H9 (cell line): ENCODE measurements around the gene FXYD6. TPM values are rescaled to one million over a fixed set of nuclear protein-coding genes. Genes with fewer than 3 reads are reported as not detected.

ENCODE experiments used
- DNase-seq: peaks from one replicate; pipeline ENCODE4 v3.0.0-alpha.2; 2017
- H2AFZ ChIP-seq: one replicate; pipeline ENCODE4 v1.6.1; 2013; ENCODE audit warnings: mild to moderate bottlenecking, low read length, control low read depth, moderate library complexity
- H2AK5ac ChIP-seq: 2 replicates; pipeline ENCODE4 v1.6.1; 2013; ENCODE audit warnings: low read length, control low read depth, mixed read lengths; ENCODE audit not compliant: insufficient read length
- H2BK120ac ChIP-seq: one replicate; pipeline ENCODE4 v1.6.1; 2013; ENCODE audit warnings: low read depth, mild to moderate bottlenecking, low read length, control low read depth, inconsistent platforms; ENCODE audit not compliant: poor library complexity, severe bottlenecking
- H2BK12ac ChIP-seq: 2 replicates; pipeline ENCODE4 v1.6.1; 2013; ENCODE audit warnings: low read length, control low read depth, mixed read lengths, low read depth; ENCODE audit not compliant: insufficient read length
- H2BK15ac ChIP-seq: 2 replicates; pipeline ENCODE4 v1.6.1; 2013; ENCODE audit warnings: low read depth, low read length, control low read depth
- H2BK20ac ChIP-seq: one replicate; pipeline ENCODE4 v1.6.1; 2013; ENCODE audit warnings: low read depth, mild to moderate bottlenecking, low read length, control low read depth, inconsistent platforms; ENCODE audit not compliant: poor library complexity, severe bottlenecking
- H2BK5ac ChIP-seq: 2 replicates; pipeline ENCODE4 v1.6.1; 2013; ENCODE audit warnings: low read length, control low read depth, mixed read lengths; ENCODE audit not compliant: insufficient read length
- H3K14ac ChIP-seq: 2 replicates; pipeline ENCODE4 v1.6.1; 2013; ENCODE audit warnings: low read length, control low read depth; ENCODE audit not compliant: insufficient read depth
- H3K18ac ChIP-seq: 2 replicates; pipeline ENCODE4 v1.6.1; 2013; ENCODE audit warnings: low read depth, mild to moderate bottlenecking, mixed read lengths, low read length, control low read depth; ENCODE audit not compliant: insufficient read length
- H3K23ac ChIP-seq: 2 replicates; pipeline ENCODE4 v1.6.1; 2013; ENCODE audit warnings: low read length, control low read depth, mixed read lengths, low read depth; ENCODE audit not compliant: insufficient read length
- H3K23me2 ChIP-seq: 2 replicates; pipeline ENCODE4 v1.6.1; 2013; ENCODE audit warnings: low read depth, mild to moderate bottlenecking, mixed read lengths, low read length, control low read depth; ENCODE audit not compliant: insufficient read length, poor library complexity, severe bottlenecking
- H3K27ac ChIP-seq: 2 replicates; pipeline ENCODE4 v1.5.1; 2013; ENCODE audit warnings: low read length, control low read depth, mixed read lengths, low read depth; ENCODE audit not compliant: insufficient read length
- H3K27me3 ChIP-seq: 2 replicates; pipeline ENCODE4 v1.6.1; 2013; ENCODE audit warnings: low read length, control low read depth, inconsistent platforms; ENCODE audit not compliant: insufficient read depth
- H3K4ac ChIP-seq: 2 replicates; pipeline ENCODE4 v1.6.1; 2013; ENCODE audit warnings: low read depth, mild to moderate bottlenecking, control low read depth, inconsistent platforms, low read length, moderate library complexity
- H3K4me1 ChIP-seq: 2 replicates; pipeline ENCODE4 v1.6.1; 2013; ENCODE audit warnings: low read length, control low read depth, inconsistent platforms; ENCODE audit not compliant: insufficient read depth
- H3K4me2 ChIP-seq: 2 replicates; pipeline ENCODE4 v1.6.1; 2013; ENCODE audit warnings: low read length, control low read depth, mixed read lengths; ENCODE audit not compliant: insufficient read length, insufficient read depth
- H3K56ac ChIP-seq: 2 replicates; pipeline ENCODE4 v1.6.1; 2013; ENCODE audit warnings: low read depth, mild to moderate bottlenecking, mixed read lengths, low read length, control low read depth; ENCODE audit not compliant: insufficient read length
- H3K79me1 ChIP-seq: 2 replicates; pipeline ENCODE4 v1.6.1; 2013; ENCODE audit warnings: low read depth, mild to moderate bottlenecking, moderate library complexity, low read length, control low read depth, inconsistent platforms; ENCODE audit not compliant: insufficient read depth, poor library complexity, severe bottlenecking
- H3K79me2 ChIP-seq: 2 replicates; pipeline ENCODE4 v1.6.1; 2013; ENCODE audit warnings: low read length, control low read depth, inconsistent platforms; ENCODE audit not compliant: insufficient read depth
- H3K9ac ChIP-seq: 2 replicates; pipeline ENCODE4 v1.6.1; 2013; ENCODE audit warnings: low read length, control low read depth, mixed read lengths; ENCODE audit not compliant: insufficient read length; ENCODE audit errors: extremely low read depth
- H3K9me3 ChIP-seq: one replicate; pipeline ENCODE4 v1.6.1; 2013; ENCODE audit warnings: low read depth, low read length, inconsistent platforms; ENCODE audit not compliant: control insufficient read depth
- H3T11ph ChIP-seq: one replicate; pipeline ENCODE4 v1.6.1; 2013; ENCODE audit warnings: mild to moderate bottlenecking, low read length, control low read depth, inconsistent platforms
- H4K20me1 ChIP-seq: one replicate; pipeline ENCODE4 v1.6.1; 2013; ENCODE audit not compliant: control insufficient read depth, insufficient read length, insufficient read depth
- H4K5ac ChIP-seq: 2 replicates; pipeline ENCODE4 v1.6.1; 2013; ENCODE audit warnings: low read depth, mild to moderate bottlenecking, mixed read lengths, low read length, control low read depth; ENCODE audit not compliant: insufficient read length
- H4K8ac ChIP-seq: replicated peaks from 2 replicates; pipeline ENCODE4 v1.6.1; 2013; ENCODE audit warnings: low read length, control low read depth, mixed read lengths, low read depth; ENCODE audit not compliant: insufficient read length
- H4K91ac ChIP-seq: 2 replicates; pipeline ENCODE4 v1.6.1; 2013; ENCODE audit warnings: low read depth, mild to moderate bottlenecking, moderate library complexity, mixed read lengths, low read length, control low read depth; ENCODE audit not compliant: insufficient read length
- H3K27ac Mint-ChIP-seq, 3 experiments: 2 replicates in 2 of 3; 3 replicates in 1 of 3; pipeline ENCODE4 v1.8.0; 2020 to 2021; ENCODE audit warnings: mixed read lengths in 3 of 3, mild to moderate bottlenecking in 1 of 3, moderate library complexity in 1 of 3
- H3K27me3 Mint-ChIP-seq: 2 replicates; pipeline ENCODE4 v1.8.0; 2021; ENCODE audit warnings: low read depth, mild to moderate bottlenecking, moderate library complexity, mixed read lengths
- H3K36me3 Mint-ChIP-seq, 3 experiments: 2 replicates in 2 of 3; 3 replicates in 1 of 3; pipeline ENCODE4 v1.8.0; 2020 to 2021; ENCODE audit warnings: low read depth in 3 of 3, mixed read lengths in 3 of 3; ENCODE audit not compliant: insufficient read depth in 1 of 3
- H3K4me1 Mint-ChIP-seq, 2 experiments: 2 replicates each; pipeline ENCODE4 v1.8.0; 2020; ENCODE audit warnings: mixed read lengths in 2 of 2
- H3K4me3 Mint-ChIP-seq, 2 experiments: 2 replicates in 1 of 2; 3 replicates in 1 of 2; pipeline ENCODE4 v1.8.0; 2020 to 2021; ENCODE audit warnings: mild to moderate bottlenecking in 2 of 2, mixed read lengths in 2 of 2, moderate library complexity in 1 of 2
- H3K9me3 Mint-ChIP-seq, 2 experiments: 2 replicates in 1 of 2; 3 replicates in 1 of 2; pipeline ENCODE4 v1.8.0; 2020; ENCODE audit warnings: mild to moderate bottlenecking in 2 of 2, mixed read lengths in 2 of 2, moderate library complexity in 1 of 2
- CTCF ChIP-seq: fragments of 200-600 bp; sonication (generic); conservative IDR thresholded peaks from 3 replicates; pipeline ENCODE4 v1.8.0; 2021; ENCODE audit warnings: antibody characterized with exemption, mild to moderate bottlenecking
- WGBS: extraction: QIAGEN DNeasy Blood & Tissue Kit; methylation state at CpG from one replicate; pipeline ENCODE4 v1.1.7; 2013; ENCODE audit warnings: missing lambda C conversion rate, low lambda C conversion rate, mixed read lengths; ENCODE audit not compliant: insufficient read length; ENCODE audit errors: extremely low coverage; 5-methylcytosine and 5-hydroxymethylcytosine counted together
- total RNA-seq: library from RNA; stranded (reverse); gene quantifications from 2 replicates; pipeline ENCODE4 v1.2.1, GENCODE V29; 2021

Gene FXYD6
- total RNA-seq, 1 experiment from 2014 or later, result 18.3 TPM

DNA sequence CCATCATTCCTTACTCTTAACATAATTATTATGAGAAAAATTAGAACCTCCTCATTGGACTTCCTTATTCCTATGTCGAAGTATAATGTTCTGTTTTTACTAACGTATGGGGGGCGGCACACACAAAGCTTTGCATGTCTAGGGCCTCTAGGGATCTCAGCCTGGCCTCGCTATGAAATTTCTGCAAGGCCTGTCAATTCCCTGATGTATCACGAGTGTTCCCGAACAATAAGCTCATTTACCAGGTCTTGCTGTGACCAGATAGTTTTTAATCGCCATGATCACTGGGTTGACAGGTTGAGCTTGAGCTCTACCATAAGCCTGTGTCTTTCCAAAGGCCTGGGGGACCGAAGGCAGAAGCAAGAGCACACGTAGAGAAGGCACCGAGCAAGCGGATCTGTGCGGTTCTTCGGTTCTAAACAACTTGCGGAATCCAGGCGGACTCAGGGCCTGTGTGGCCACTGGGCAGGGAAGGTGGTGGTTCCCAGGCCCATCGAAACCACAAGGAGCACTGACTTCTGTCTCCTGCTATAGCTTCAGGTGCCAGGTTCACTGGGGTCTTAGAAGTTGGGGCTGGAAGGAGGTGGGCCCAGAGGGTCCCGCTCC is 41.5 kb downstream of the FXYD6 start:
- no peak overlapping the region for H3K4me2 ChIP-seq
- no CpG with 5 or more reads among the region's 17 CpGs for WGBS
- no peak overlapping the region for H3K27ac ChIP-seq
- H4K8ac ChIP-seq, result no peak overlapping the region
- TF ChIP-seq CTCF, result no peak
- no peak overlapping the region for H2BK15ac ChIP-seq
- no peak overlapping the region for H3K56ac ChIP-seq
- no peaks in the 10 kb centered on the region for H3K79me1 ChIP-seq
- H3K27me3 ChIP-seq, result no peaks in the 10 kb centered on the region
- peaks cover 2% of the 10 kb centered on the region for H4K20me1 ChIP-seq
- no peak overlapping the region for H2AK5ac ChIP-seq
- peaks cover 6% of the 10 kb centered on the region for H3K27me3 Mint-ChIP-seq
- peaks cover 0 to 10% (median 0%) of the 10 kb centered on the region in 3 experiments; a peak in 2 of 7 replicates for H3K36me3 Mint-ChIP-seq
- H2BK12ac ChIP-seq, result no peak overlapping the region
- no peak overlapping the region for H2BK20ac ChIP-seq
- H3K23me2 ChIP-seq, result no peaks in the 10 kb centered on the region
- no peak overlapping the region for H3K23ac ChIP-seq
- no peak overlapping the region for H3K4ac ChIP-seq
- no peak overlapping the region for H3K4me3 Mint-ChIP-seq
- H2BK5ac ChIP-seq, result no peak overlapping the region
- no peak overlapping the region for H4K91ac ChIP-seq
- no peaks in the 10 kb centered on the region for H3K79me2 ChIP-seq
- no peak overlapping the region for H2BK120ac ChIP-seq
- H3K14ac ChIP-seq, result no peak overlapping the region
- no peak overlapping the region for H2AFZ ChIP-seq
- H3K4me1 Mint-ChIP-seq, result peaks cover 29 to 36% of the 10 kb centered on the region in 2 experiments
- H3K9me3 ChIP-seq, result no peaks in the 10 kb centered on the region
- H3K18ac ChIP-seq, result no peak overlapping the region
- no peak for DNase-seq
- no peak overlapping the region for H3K9ac ChIP-seq
- no peak overlapping the region for H3K27ac Mint-ChIP-seq
- no peaks in the 10 kb centered on the region for H3K9me3 Mint-ChIP-seq
- H3K4me1 ChIP-seq, result no peaks in the 10 kb centered on the region
- no peak overlapping the region for H4K5ac ChIP-seq
- H3T11ph ChIP-seq, result no peak overlapping the region
